ENCODE measurements around the gene DRC7. TPM values are rescaled to one million over a fixed set of nuclear protein-coding genes. Genes with fewer than 3 reads are reported as not detected.

Gene DRC7
- total RNA-seq, 2 donors from 2014 or later = not detected

GRCh38 chr16:57736419-57737351, 42.1 kb downstream of the DRC7 start:
- no peak for TF ChIP-seq CTCF (IDR thresholded peaks at IDR 0.05)
- peak overlapping the region; percentile 70 to 92 for H3K9ac ChIP-seq (ENCODE audit: low read depth in 2 of 2, low read length in 2 of 2)
- intact Hi-C loops (cut with DNase I) = no loop called here
- peak overlapping the region; percentile 59 for H3K27ac ChIP-seq
- no peaks in the 10 kb centered on the region for H3K9me3 ChIP-seq
- H3K36me3 ChIP-seq = no peaks in the 10 kb centered on the region
- H3K4me1 ChIP-seq = peaks cover 6% of the 10 kb centered on the region
- H3K27me3 ChIP-seq = no peaks in the 10 kb centered on the region
- H3K4me3 ChIP-seq = peak overlapping the region; percentile 80
- DNase-seq = peak; percentile 72

- DNase-seq = no peak
- no peak for TF ChIP-seq CTCF (IDR thresholded peaks at IDR 0.05)
- Histone ChIP-seq H3K9ac (ENCODE audit: low read depth in 2 of 2, low read length in 2 of 2) (no peak overlapping the region), H3K36me3 (no peaks in the 10 kb centered on the region), H3K27me3 (no peaks in the 10 kb centered on the region), H3K9me3 (no peaks in the 10 kb centered on the region), H3K4me3 (no peak overlapping the region), H3K27ac (no peak overlapping the region), H3K4me1 (peaks cover 6% of the 10 kb centered on the region)
- intact Hi-C loops (cut with DNase I) = no loop called here
Observed at GRCh38 chr16:57738844-57739243, 44.2 kb downstream of the DRC7 start.

GRCh38 chr16:57739756-57740422, 45.3 kb downstream of the DRC7 start:
- Histone ChIP-seq H3K4me1 (peaks cover 6% of the 10 kb centered on the region), H3K4me3 (no peak overlapping the region), H3K9me3 (no peaks in the 10 kb centered on the region), H3K27me3 (no peaks in the 10 kb centered on the region), H3K36me3 (no peaks in the 10 kb centered on the region), H3K9ac (ENCODE audit: low read depth in 2 of 2, low read length in 2 of 2) (no peak overlapping the region), H3K27ac (no peak overlapping the region)
- no peak for DNase-seq
- intact Hi-C loops (cut with DNase I) = no loop called here
- no peak for TF ChIP-seq CTCF (IDR thresholded peaks at IDR 0.05)

- no peaks in the 10 kb centered on the region for H3K27me3 ChIP-seq
- intact Hi-C loops (cut with DNase I) = no loop called here
- DNase-seq = no peak
- peaks cover 6% of the 10 kb centered on the region for H3K4me1 ChIP-seq
- H3K36me3 ChIP-seq = no peaks in the 10 kb centered on the region
- no peaks in the 10 kb centered on the region for H3K9me3 ChIP-seq
- no peak overlapping the region for H3K9ac ChIP-seq (ENCODE audit: low read depth in 2 of 2, low read length in 2 of 2)
- H3K4me3 ChIP-seq = no peak overlapping the region
- no peak overlapping the region for H3K27ac ChIP-seq
- TF ChIP-seq CTCF (IDR thresholded peaks at IDR 0.05) = no peak
Observed at GRCh38 chr16:57740423-57741071, 45.9 kb downstream of the DRC7 start.

GRCh38 chr16:57741660-57742191, 47.1 kb downstream of the DRC7 start:
- no peak for TF ChIP-seq CTCF (IDR thresholded peaks at IDR 0.05)
- Histone ChIP-seq H3K27ac (no peak overlapping the region), H3K4me1 (peaks cover 4% of the 10 kb centered on the region), H3K9ac (ENCODE audit: low read depth in 2 of 2, low read length in 2 of 2) (no peak overlapping the region), H3K36me3 (no peaks in the 10 kb centered on the region), H3K9me3 (no peaks in the 10 kb centered on the region), H3K27me3 (no peaks in the 10 kb centered on the region), H3K4me3 (no peak overlapping the region)
- DNase-seq = no peak
- intact Hi-C loops (cut with DNase I) = no loop called here
